Ovary (tissue), 9 donors: Measurements from ENCODE around the gene SAG. TPM values are rescaled to one million over a fixed set of nuclear protein-coding genes. Genes with fewer than 3 reads are reported as not detected.

ENCODE experiments used
- DNase-seq, 5 donors: peaks; one replicate each; pipeline ENCODE4 v3.0.0-alpha.2; 2019 to 2020
- H3K27ac ChIP-seq, 2 donors: fragments of 200-600 bp; one replicate each; pipeline versions ENCODE4 v1.5.1 to v1.8.0; 2019 to 2022
- H3K27me3 ChIP-seq: fragments of 200-600 bp; one replicate; pipeline ENCODE4 v1.8.0; 2022
- H3K36me3 ChIP-seq: fragments of 200-600 bp; sonication (generic); one replicate; pipeline ENCODE4 v1.5.1; 2019
- H3K4me1 ChIP-seq: one replicate; pipeline ENCODE4 v1.8.1; 2013; ENCODE audit warnings: mild to moderate bottlenecking, moderate library complexity; ENCODE audit not compliant: insufficient read depth
- H3K4me3 ChIP-seq: fragments of 200-600 bp; sonication (generic); one replicate; pipeline ENCODE4 v1.5.1; 2017
- H3K9me3 ChIP-seq, 2 donors: fragments of 200-600 bp in 1 of 2; sonication (generic) in 1 of 2; one replicate each; pipeline versions ENCODE4 v1.5.1 to v1.8.1; 2013 to 2019; ENCODE audit warnings: mild to moderate bottlenecking in 1 of 2, moderate library complexity in 1 of 2
- EP300 ChIP-seq: sonication (generic); formaldehyde crosslinking; IDR thresholded peaks from one replicate; pipeline ENCODE4 v1.6.1; 2017; ENCODE audit warnings: antibody characterized with exemption
- POLR2A ChIP-seq: fragments of 450-650 bp; IDR thresholded peaks from one replicate; pipeline ENCODE4 v1.6.1; 2017; ENCODE audit warnings: antibody characterized with exemption, mild to moderate bottlenecking, moderate library complexity
- WGBS, 3 donors: extraction: QIAGEN DNeasy Blood & Tissue Kit in 1 of 3; methylation state at CpG; one replicate each; pipeline versions ENCODE4 v1.1.5 to v1.1.7; 2013 to 2017; 5-methylcytosine and 5-hydroxymethylcytosine counted together
- intact Hi-C, 4 donors: fragments of 100-400 bp; cut with DNase I; formaldehyde crosslinking; loops; one replicate each; pipeline versions ENCODE4 v1.11.0 to v1.15.1; 2022 to 2023
- polyA plus RNA-seq, 2 donors: library from polyadenylated mRNA; stranded (reverse); fragments of 200-250 nt in 1 of 2; fragments of 350-450 nt in 1 of 2; fragmentation: Illumina TruSeq in 1 of 2; extraction: RNeasy Lipid Tissue Mini Kit (QIAGEN cat#74804) in 1 of 2; gene quantifications; one replicate each; pipeline ENCODE4 v1.2.3, GENCODE V29; 2013 to 2014
- total RNA-seq, 7 donors: library from RNA; depleted of rRNA in 2 of 7; stranded (reverse); fragments of >200 nt in 2 of 7; fragmentation: NEBNext Ultra II Directional in 3 of 7; extraction: Animal tissue kit (Norgen Biotek cat#: 25700) in 3 of 7; gene quantifications; one replicate each; pipeline versions ENCODE4 v1.1.0 to v1.2.4, GENCODE V29; 2016 to 2023
- TF ChIP-seq, protein P1 (sequence below), 3 donors: fragments of 450-650 bp in 2 of 3; fragments of 200-600 bp in 1 of 3; IDR thresholded peaks; one replicate each; pipeline versions ENCODE4 v1.5.1 to v1.8.0; 2016 to 2022; ENCODE audit warnings: antibody characterized with exemption in 3 of 3, mild to moderate bottlenecking in 1 of 3
- donor health status: DM: no; HTN: no; CAD: no; lungs with moderate emphysema.
- donor health status: DM: no; HTN: no; CAD: no.
- donor health status: Bipolar disorder and iron deficiency.
- donor health status: DM: yes; HTN: yes; CAD: no.
- donor health status: DM: no; HTN: no; CAD: no.
- donor health status: DM: yes; HTN: yes; CAD: no.

The SAG gene
- total and polyA plus RNA-seq, 9 donors, result not detected

DNA sequence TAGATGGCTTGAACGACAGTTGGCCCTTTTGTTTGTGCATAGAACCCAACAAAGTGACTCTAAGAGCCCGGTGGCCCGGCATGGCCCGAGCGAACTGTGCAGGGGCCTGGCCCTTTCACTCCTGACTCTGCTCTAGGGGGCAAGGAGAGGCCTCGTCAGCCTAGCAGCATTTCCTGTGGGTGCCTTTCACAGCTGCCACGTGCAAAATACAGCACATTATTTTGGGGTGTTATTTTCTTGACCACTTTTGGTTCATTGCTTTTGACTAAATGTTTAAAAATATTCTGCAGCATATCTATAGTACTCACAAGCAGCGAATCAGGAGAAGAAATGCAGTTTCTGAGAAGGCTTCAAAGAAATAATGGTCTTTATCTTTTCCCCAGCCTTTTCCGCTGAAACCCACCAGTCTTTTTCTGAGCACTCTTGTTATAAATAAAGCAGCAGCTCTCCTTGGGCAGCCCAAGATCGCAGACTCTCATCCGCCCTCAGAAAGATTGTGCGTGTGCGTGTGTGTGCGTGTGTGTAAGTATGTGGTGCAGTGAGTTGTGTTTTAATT, 78.0 kb downstream of the SAG start:
- Histone ChIP-seq H3K4me3 (no peak overlapping the region), H3K27me3 (no peaks in the 10 kb centered on the region), H3K27ac (peak overlapping the region; percentile 59 to 91), H3K9me3 (no peaks in the 10 kb centered on the region), H3K4me1 (peaks cover 31% of the 10 kb centered on the region), H3K36me3 (no peaks in the 10 kb centered on the region)
- WGBS, 3 donors, result 52 to 74% (median 56%) methylated on average over 14 of the region's 14 CpGs
- TF ChIP-seq EP300 (no peak), POLR2A (no peak)
- TF ChIP-seq, protein P1, sequence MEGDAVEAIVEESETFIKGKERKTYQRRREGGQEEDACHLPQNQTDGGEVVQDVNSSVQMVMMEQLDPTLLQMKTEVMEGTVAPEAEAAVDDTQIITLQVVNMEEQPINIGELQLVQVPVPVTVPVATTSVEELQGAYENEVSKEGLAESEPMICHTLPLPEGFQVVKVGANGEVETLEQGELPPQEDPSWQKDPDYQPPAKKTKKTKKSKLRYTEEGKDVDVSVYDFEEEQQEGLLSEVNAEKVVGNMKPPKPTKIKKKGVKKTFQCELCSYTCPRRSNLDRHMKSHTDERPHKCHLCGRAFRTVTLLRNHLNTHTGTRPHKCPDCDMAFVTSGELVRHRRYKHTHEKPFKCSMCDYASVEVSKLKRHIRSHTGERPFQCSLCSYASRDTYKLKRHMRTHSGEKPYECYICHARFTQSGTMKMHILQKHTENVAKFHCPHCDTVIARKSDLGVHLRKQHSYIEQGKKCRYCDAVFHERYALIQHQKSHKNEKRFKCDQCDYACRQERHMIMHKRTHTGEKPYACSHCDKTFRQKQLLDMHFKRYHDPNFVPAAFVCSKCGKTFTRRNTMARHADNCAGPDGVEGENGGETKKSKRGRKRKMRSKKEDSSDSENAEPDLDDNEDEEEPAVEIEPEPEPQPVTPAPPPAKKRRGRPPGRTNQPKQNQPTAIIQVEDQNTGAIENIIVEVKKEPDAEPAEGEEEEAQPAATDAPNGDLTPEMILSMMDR (IDR thresholded peaks at IDR 0.05), result no peak
- peak in 2 of 5 donors; percentile 32 to 38 for DNase-seq
- intact Hi-C loops, result loop anchor here in 2 of 4 donors (2.0 to 10.0 kb wide), 2 partner anchors 31 to 59 kb away; partner anchors contain the start of gene DGKD (in 1 of the 2)

DNA sequence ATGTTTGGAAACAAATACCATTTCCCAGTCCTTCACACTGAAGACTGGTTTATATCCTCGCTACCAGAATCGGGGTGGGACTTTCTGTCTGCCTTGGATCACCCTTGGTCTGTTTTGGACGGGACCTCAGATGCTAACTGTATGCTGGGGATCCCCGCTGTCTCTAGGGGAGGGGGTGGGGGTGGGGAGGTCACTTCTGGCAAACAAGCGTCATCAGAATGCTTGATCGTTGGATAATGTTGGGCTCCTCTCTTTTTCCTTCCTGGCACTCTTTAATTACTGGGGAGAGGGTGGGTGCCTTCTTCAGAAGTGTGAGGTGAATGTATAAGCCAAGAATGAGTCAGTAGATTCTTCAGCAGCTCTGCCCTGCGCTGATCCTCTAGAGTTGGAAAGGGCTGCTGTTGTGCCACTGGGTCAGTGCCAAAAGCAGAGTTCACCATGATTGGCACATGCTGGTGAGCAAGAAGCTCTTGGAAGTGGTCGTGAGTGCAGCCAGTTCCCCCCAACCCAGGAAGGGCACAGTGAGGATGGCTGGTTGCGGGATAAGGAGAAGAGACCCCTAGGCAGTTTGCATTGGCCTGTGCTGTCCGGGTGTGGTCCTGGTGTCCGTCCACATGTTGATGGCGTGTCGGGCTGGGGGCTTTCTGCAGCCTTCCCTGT, 78.9 kb downstream of the SAG start:
- Histone ChIP-seq H3K27ac (peak overlapping the region; percentile 59 to 91), H3K36me3 (no peaks in the 10 kb centered on the region), H3K27me3 (no peaks in the 10 kb centered on the region), H3K9me3 (no peaks in the 10 kb centered on the region), H3K4me1 (peaks cover 32% of the 10 kb centered on the region), H3K4me3 (no peak overlapping the region)
- no peak for TF ChIP-seq POLR2A
- no peak for TF ChIP-seq EP300
- TF ChIP-seq, protein P1 (IDR thresholded peaks at IDR 0.05), result no peak
- DNase-seq, result peak; percentile 30 to 57 (median 49)
- WGBS, 3 donors, result 56 to 62% (median 60%) methylated on average over 13 of the region's 13 CpGs
- intact Hi-C loops, result loop anchor here in 1 of 4 donors (10.0 kb wide), 1 partner anchor 58 kb away; no protein-coding TSS in a partner anchor

DNA sequence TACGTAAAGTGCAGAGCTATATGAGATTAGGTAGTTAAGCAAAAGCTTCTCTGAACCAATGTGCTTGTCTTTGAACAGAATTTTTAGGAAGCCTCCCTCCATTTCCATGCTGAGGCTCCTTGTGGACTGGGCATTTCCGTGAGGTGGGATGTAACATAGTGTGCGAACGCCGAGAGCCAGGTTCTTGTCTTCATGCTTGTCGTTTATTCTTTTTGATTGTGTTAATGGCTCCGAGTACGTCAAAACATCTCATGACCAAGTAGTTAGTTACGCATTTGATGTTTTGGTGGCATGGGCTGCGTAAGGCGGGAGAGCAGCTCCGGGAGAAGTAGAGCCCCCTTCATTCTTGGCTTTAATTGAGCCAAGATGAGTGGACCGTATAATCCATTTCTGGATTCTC, 79.6 kb downstream of the SAG start:
- DNase-seq, result peak in 3 of 5 donors; percentile 32 to 48 (median 42)
- no peaks in the 10 kb centered on the region for H3K36me3 ChIP-seq
- H3K27ac ChIP-seq, result peak overlapping the region; percentile 59 to 91
- intact Hi-C loops, result loop anchor here in 1 of 4 donors (10.0 kb wide), 1 partner anchor 58 kb away; no protein-coding TSS in a partner anchor
- H3K27me3 ChIP-seq, result no peaks in the 10 kb centered on the region
- H3K4me3 ChIP-seq, result peak overlapping the region; percentile 10
- peaks cover 32% of the 10 kb centered on the region for H3K4me1 ChIP-seq
- no peaks in the 10 kb centered on the region for H3K9me3 ChIP-seq
- WGBS, 3 donors, result 45 to 47% (median 45%) methylated on average over 13 of the region's 13 CpGs
- TF ChIP-seq EP300 (peak; percentile 25), POLR2A (no peak)
- TF ChIP-seq, protein P1 (IDR thresholded peaks at IDR 0.05), result no peak

DNA sequence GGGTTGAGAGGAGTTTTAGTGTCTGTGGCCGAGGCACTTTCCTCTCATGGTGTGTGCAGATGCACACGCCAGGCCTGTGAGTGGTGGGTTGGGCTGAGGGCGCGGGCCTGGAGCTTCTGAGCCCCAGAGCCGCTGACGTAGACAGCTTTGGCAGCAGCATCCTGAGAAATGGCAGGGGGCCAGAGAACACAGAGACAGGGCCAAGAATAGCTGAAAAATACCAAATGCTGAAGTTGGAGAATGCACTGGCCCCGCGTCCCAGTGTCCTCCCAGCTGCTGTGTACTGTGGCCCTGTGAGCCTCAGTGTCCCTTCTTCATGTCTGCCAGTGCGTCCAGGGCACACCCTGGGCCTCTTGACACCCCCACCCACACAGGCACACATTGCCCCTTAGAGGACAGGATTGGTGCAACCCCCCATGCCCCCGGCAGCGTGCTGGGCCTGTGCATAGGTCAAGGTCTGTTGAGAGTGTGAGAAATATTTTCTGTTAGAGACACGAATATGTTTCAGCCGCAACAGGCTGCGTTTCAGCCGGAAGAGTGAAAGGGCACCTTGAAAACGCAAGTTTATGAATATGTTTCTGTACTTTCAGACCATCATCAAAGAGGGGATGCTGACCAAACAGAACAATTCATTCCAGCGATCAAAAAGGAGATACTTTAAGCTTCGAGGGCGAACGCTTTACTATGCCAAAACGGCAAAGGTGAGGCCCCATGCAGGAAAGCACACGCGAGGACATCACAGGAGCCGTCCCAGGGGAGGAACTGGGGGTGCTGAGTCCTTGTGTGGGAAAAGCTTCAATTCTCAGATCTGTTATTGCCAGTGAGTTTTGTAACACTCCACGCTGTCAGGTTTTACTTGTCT, 80.3 kb downstream of the SAG start:
- Histone ChIP-seq H3K9me3 (no peaks in the 10 kb centered on the region), H3K36me3 (no peaks in the 10 kb centered on the region), H3K27me3 (no peaks in the 10 kb centered on the region), H3K4me1 (peaks cover 32% of the 10 kb centered on the region), H3K4me3 (peak overlapping the region; percentile 10), H3K27ac (peak overlapping the region; percentile 59 to 91)
- TF ChIP-seq EP300 (no peak), POLR2A (peak; percentile 50)
- TF ChIP-seq, protein P1 (IDR thresholded peaks at IDR 0.05), result peak in 1 of 3 donors; percentile 28
- intact Hi-C loops, result loop anchor here in 1 of 4 donors (10.0 kb wide), 1 partner anchor 57 kb away; no protein-coding TSS in a partner anchor
- WGBS, 3 donors, result 1 to 8% (median 4%) methylated on average over 25 of the region's 25 CpGs
- peak; percentile 95 to 97 (median 97) for DNase-seq
